Suppressor macrophage (primary cell): Measurements from ENCODE around the gene RBM12.
"Not testable (repeated sequence)": the region's sequence is repeated elsewhere in the genome, so short reads cannot be mapped to it uniquely, and the experiment has no call there.

Source experiments
- DNase-seq, 4 experiments: peaks; one replicate each; pipeline ENCODE4 v3.0.0-alpha.2; 2020 to 2022

The RBM12 gene

DNA sequence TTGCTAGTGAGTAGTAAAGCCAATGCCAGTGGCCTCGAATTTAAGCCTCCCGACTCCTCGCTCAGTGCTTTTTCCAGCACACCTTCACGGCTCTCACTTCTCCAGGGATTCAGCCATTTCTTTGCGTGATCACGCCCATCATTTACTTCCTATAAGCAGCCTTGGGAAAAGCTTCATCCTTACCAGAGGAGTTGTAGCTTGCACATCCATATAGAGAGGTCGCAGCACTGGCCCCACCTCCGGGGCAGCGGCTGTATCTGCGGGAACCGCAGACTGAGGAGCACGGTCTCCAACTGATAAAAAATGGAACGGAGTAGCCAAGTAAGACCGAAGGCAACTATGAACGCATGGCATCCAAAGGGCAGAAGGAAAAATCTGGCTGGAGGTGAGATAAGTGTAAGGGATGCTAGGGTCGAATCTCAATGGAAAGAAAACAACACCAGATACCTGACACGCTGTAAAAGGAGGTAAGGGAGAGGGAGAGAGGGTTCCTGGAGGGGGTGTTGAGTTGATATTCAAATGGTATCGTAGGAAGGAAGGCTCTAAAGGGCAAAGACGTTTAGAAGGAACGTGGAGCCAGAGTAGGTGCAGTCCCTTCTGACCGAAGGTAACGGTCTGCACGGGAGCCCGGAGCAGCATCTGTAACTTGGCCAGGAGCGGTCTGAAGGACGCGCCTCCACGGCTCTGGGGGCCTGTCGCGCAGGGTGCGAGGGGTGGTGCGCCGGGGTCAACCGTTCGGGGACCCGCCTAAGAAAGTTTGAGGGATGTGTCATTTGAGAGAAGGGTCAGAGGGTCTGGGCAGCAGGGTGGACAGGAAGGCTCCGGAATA is 33.8 kb upstream of the RBM12 start:
- DNase-seq, result peak in 1 of 4 experiments; percentile 18

DNA sequence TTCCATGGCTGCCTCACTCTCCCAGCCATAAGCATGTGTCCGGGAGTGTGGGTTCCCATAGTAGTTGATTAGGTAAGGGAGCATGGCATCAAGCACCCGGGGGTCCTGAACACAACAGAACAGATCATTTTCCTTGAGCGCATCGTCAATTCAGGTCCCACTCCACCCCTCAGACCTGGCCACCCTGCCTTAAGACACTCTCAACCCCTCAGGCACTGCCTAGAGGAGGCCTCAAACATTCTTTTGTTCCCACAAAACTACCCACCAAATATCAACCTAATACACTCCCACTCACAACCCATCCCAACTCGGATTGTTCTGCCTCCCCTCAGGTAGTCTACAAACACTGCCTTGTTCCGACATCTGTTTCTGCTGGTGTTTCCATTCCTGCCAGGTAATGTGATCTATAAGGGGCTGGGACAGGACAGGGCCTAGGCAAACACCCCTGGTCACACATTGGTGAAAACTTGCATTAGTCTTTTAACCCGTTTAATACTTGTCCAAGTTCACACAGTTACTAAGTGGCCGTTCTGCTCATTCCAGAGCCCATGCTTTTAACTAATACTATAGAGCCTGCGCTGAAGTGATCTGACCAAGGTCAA is 33.1 kb upstream of the RBM12 start:
- no peak for DNase-seq

DNA sequence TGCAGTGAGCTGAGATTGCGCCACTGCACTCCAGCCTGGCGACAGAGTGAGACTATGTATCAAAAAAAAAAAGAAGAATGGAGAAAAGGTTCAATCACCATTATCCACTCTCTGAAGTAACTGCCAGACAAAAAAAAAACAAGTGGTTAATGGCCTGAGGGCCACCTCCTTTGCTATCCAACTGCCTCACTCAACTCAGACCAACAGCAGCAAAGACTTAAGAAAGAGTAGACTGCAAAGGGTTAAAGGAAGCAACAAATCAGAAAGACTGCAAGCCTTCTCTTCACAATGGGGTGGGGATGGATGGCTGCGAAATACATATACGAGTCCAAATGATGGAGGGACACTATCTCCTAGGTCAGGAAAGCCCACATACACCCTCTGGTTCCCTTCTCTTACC is 31.3 kb upstream of the RBM12 start:
- no peak for DNase-seq

DNA sequence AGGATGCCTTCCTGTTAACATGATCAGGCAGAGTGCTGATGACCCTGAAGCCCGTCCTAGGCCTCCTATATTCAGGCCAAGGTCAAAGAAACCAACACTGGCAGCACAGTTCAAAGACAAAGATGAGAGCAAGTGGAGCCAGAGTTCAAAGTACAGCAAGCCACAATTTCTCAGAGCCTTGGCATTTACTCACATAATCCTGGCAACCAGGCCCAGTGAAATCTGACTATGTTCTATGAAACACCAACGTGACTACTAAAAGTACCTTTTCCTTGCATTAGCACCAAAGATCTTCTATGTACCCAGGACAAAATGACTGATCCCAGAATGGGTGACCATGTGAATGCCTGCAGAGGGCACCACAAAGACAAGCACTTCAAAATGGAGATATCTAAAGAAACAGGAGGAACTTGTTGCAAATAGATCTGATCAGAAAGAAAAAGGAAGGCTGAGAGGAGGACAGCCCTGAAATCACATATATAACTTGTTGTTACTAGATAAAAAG is 30.6 kb upstream of the RBM12 start:
- no peak for DNase-seq

DNA sequence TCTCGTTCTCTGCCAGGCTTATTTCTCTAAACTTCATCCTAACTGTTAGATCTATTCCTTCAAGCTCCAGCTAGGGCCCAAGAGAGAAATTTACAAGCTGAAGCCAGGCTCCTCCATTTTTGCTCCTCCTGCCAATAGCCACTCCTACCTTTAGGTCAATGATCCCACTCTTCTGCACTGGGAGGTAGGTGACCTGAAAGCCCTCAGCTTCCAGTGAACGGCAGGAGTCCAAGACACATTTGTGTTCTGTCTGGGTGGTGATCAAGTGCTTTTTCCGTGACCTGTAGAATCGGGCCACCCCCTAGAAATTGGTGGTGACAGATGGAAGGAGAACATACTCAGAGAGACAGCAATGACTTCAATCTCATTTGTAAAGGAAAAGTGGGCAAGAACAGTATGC is 25.6 kb upstream of the RBM12 start:
- DNase-seq, result no peak

DNA sequence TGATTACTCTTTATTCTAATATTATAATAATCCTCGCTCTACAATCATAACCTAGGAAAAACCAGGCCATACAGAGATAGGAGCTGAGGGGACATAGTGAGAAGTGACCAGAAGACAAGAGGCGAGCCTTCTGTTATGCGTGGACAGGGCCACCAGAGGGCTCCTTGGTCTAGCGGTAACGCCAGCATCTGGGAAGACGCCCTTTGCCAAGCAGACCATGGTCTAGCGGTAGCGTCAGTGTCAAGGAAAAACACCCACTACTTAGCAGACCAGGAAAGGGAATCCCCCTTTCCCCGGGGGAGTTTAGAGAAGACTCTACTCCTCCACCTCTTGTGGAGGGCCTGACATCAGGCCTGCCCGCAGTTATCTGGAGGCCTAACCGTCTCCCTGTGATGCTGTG is 22.2 kb upstream of the RBM12 start:
- DNase-seq, result not testable (repeated sequence)

DNA sequence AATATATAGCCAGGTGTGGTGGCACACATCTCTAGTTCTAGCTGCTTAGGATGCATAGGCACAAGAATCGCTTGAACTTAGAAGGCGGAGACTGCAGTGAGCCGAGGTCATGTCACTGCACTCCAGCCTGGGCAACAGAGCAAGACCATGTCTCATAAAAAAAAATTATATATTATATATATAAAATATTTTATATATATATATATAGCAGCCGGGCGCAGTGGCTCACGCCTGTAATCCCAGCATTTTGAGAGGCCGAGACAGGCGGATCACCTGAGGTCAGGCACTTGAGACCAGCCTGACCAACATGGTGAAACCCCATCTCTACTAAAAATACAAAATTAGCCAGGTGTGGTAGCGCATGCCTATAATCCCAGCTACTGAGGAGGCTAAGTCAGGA is 20.7 kb upstream of the RBM12 start:
- DNase-seq, result not testable (repeated sequence)

DNA sequence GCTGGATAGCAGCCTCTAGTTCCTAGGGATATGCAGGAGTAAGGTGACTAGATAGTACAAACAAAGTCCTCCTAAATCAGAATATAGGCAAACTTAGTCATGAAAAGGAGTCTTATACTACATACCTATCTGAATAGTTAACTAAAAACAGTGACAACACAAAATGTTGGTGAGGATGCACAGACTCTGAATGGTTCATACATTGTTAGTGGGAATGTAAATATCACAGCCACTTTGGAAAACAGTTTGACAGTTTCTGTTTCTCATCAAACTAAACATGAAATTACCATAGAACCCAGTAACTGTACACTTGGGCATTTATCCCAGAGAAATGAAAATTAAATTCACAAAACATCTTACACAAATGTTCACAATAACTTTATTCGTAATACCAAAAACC is 17.3 kb upstream of the RBM12 start:
- no peak for DNase-seq

DNA sequence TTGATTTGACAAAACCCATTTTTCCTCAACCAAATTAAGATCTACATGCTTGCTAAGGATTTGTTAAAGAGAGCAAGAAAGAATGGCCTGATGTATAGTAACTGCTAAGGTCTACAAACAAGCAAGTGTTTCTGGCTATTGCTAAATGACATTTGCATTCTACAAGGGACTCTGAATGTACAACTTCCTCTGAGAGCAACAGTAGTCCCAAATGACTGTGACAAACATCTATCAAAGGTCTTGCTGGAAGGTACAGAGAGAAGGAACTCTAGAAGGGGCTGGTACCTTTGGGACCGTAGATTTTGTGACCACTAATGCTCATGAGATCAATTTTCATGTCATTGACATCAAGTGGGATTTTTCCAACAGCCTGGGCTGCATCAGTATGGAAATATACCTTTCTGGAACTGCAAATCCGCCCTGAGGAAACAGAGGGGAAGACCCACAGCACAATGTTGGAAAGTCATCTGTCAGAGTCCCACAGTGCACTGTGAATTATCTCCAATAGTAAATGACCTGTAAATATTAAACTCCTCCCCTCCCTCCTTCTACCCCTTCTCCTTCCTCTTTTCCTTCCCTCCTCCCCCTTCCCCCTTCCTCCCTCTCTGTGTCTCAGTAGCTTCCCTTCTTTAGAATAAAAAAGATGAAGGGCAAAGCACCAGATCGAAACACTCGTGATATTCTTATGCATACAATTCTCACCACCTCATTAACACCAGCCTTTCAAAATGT is 15.9 kb upstream of the RBM12 start:
- peak; percentile 44 to 69 (median 60) for DNase-seq

DNA sequence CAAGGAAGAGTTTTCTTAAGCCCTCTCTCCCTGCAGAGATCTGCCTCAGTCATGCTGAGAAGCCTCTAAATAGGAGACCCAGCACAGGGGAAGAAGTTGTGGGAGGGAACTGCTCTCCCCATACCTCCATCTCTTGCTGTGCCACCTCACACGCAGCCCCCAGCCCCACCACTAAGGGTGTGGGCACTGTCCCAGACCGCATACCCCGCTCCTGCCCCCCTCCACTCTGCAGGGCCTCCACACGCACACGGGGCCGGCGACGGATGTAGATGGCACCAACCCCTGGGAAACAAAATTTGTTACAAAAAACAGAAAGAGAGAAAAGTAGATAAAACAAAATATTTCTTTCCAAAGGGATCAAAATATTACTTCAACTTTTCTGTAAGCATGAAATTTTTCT is 10.2 kb upstream of the RBM12 start:
- no peak for DNase-seq

DNA sequence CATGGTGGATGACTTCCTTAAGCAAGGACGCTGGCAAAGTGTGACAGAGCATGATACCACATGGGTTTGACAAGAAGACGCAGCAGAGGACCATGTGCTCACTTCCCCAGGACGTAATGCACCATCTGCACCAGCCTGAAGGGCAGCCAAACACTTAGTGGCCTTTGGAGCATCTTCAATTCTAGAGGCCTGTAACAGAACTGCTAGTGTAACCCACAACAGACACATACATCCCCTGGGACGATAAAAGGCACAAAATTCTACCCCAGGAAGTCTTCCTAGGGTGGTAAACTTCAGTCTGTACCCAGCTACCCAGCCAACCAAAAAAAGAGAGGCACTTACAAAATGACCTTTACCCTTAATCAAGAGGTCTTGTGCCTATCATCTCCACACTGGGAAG is 9.2 kb upstream of the RBM12 start:
- DNase-seq, result no peak

DNA sequence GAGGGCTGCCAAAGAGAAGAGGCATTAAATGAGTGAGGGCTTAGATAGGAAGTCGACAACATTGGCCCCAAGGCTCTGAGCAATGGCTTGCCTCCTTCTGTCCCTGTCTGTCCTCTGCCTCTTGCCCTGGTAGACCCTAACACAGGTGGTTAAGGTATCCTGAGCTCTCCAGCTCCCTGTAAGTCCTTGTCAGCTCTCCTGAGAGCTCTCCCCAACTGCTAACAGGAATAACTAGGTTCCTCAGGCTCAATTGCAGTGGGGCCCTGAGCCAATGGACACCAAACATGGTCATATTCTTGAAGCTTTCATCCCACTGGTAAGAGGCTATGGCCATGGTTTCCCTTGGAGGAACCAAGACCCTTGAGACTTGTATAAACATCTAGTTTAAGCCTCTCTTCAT is 5.0 kb upstream of the RBM12 start:
- no peak for DNase-seq

DNA sequence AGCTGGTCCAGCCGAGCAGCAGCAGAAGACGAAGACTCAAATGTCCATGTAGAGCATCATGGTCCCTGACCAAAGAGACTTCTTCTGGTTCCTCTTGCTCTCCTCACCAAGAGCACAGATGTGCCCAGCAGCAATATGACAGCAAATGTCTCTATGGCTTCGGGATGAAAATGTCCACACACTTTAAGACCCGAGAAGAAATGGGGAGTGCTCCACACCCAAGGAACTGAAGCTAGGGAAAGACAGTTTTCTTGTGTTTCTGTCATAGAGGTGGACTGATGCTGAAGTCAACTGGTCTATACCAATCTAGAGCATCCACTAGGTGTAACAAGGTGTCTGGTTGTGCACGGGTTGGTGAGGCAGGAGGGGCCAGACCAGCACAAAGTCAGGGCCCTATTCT is 4.5 kb upstream of the RBM12 start:
- no peak for DNase-seq

DNA sequence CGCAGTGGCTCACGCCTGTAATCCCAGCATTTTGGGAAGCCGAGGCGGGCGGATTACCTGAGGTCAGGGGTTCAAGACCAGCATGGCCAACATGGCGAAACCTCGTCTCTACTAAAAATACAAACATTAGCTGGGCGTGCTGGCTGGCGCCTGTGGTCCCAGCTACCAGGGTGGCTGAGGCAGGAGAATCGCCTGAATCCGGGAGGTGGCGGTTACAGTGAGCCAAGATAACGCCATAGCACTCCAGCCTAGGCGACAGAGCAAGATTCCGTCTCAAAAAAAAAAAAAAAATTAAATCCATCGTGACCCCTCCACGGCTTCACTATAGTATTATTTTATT is 1.2 kb upstream of the RBM12 start:
- DNase-seq, result no peak

DNA sequence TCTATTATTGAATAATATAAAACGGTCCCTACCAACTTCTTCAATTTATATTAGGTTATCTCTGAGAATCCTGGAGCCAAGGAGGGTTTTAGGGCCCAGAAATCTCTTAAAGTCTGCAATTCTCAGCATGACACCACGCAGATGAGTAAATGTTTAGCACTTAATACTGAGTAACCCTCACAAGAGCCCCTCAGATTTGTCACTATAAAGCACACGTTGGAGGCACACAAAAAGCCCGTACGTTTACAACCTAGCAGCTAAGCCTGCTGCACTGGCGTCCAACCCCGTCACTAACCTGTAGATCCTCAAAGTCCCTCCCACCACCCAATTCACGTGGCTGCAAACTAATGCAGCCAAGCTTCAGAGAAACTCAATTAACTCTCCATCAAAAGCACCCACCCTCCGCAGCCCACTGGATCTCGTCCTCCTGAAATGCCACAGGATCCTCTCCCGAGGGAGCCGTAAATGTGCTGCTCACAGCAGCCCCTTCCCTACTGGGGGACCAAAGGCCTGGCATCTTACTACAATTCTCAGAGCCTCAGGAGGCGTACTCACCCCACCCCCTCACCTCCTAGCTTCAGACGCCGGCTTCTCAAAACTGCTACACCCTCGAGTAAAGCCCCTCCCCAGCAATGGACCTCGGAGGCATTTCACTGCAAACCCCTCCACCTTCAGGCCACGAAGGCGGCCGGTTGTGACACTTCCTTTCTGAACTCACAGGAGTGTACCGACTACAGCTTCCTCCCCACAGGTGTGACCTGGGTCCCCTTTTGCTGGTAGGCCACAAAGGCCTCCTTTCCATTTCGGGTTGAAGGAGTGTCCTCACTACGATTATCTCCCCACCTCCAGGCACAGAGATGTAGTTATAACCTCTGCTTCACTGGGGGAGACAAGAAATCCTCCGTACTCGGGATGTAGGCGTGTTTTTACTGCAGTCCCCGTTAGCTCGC is 909 bp downstream of the RBM12 start:
- DNase-seq, result peak; percentile 34 to 60 (median 45)

DNA sequence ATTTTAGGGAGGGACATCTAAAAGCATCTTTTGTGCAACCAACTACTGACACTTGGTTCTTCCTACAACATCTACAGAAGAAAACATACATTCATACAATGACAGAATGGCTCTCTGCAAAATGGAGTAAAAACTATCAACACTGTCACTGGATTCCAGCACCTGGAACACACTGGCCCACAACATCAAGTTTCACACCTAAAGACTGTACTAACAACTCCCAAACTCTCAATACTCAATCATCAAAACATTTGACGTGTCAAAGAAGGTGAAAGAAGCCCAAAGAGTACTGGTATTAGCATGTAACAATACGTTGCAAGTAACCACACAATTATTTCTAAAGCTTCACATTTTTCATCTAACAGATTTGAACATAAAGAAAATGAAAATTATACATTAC is 2.1 kb downstream of the RBM12 start:
- no peak for DNase-seq

DNA sequence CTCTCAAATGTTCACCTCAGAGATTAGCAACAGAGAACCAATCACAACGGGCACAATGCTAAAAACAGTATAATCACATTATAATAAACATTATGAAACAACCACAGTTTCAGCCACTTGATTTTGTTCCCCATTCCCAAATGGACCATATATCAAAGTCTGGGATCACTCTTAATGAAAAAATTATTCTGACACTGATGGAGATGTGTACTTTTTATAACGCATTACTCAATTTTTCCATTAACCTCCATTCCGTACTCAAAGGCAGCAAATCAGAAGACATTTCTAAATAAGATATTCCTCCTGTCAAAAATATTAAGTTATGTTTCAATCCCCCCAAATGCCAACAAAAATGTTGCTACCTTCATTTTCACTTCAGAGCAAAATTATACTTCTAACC is 2.8 kb downstream of the RBM12 start:
- DNase-seq, result no peak

DNA sequence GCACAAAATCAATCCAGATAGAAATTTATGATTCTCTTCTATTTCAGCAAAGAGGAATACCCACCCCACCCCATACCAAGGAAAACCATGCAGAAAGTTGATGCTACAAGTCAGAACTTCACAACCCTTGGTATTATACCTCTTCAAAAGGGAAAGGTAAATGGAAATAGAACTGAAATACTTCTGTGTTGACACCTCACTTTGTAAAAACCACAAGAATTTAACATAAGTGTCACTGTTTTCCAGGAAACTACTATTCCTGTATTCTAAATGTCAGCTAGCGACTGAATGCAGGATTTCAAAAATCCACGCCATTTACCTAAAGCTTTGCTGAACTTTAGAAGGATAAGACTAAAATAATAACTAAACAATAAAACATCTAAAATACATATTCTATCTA is 3.6 kb downstream of the RBM12 start:
- DNase-seq, result no peak

DNA sequence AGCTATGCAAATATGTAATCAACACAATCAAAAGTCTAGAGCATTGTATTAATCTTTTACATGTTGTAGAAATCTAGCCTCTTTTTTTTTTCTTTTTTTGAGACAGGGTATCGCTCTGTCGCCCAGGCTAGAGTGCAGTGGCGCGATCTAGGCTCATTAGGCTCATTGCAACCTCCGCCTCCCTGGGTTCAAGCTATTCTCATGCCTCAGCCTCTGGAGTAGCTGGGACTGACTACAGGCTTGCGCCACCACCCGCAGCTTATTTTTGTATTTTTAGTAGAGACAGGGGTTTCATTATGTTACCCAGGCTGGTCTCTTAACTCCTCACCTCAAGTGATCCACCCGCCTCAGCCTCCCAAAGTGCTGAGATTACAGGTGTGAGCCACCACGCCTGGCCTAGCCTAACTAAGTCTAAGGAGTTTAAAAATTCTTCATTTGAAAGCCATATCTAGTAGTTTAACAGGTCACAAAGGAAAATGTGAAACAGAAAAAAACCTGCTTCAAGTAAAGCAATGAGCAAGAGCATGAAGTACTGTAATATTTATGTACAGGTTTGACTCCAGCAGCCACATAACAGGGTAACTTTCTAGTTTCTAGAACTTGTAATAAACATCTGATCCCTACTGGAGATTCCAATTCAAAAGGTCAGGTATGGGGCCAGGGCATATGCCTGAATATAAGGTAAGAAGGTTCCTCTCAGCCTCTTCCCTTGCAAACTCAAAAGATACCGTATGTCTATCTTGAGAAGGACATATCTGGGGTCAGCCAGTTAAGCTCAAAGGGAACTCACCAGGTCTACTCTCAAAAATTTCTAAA is 4.4 kb downstream of the RBM12 start:
- no peak for DNase-seq

DNA sequence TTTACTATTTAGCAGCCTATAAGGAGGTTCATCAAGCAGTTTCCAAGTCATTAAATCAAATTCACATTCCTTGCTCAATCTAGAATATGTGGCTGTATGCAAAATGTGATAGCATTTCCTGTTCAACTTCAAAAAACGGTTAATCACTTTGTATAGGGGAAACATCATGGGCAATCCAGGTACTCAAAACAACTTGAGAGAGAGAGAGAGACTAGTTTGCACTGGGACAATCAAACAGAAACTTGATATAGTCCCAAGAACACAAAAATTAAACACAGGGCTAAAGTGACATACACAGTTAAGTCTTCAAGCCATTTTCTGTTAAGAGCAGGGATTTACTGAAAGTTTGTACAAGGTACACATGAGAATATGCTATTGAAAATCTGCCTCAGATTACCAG is 7.4 kb downstream of the RBM12 start:
- DNase-seq, result no peak

DNA sequence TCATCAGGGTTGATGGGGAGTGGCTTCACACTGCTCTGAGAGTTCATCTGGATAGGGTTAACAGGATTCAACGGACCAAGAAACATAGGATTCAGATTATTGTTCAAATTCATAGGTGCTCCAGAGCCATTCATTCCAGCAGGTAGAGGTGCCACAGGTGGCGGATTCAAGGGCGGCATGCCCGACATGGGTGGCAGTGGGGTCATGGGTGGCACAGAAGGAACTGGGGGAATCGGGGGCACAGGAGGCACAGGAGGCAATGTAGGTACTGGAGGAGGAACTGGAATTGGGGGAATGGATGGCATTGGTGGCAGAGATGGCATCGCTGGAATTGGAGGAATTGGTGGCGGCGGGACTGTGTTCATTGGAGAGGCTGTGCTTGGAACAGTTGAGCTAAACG is 10.3 kb downstream of the RBM12 start:
- DNase-seq, result no peak

DNA sequence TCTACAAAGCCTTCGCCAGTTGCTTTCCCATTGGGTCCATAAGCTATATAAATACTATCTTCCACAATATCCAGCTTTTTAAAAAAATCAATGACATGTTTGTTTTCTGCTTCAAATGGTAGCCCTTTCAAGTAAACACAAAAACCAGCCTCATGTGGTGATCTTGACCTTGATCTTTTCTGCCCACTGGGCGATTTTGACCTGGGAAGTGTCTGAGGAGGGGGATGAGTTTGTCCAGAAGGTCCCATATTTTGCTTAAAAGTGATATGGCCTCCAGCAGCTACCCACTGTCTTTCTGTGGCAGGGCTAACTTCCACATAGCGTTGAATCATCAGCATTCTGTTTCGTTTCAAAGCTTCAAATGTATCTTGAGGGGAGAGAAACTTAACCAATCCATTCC is 10.8 kb downstream of the RBM12 start:
- DNase-seq, result no peak
